Measurements from ENCODE around the gene SPNS3. TPM values are rescaled to one million over a fixed set of nuclear protein-coding genes. Genes with fewer than 3 reads are reported as not detected.

Gene SPNS3
- total and polyA plus RNA-seq, 3 donors from 2014 or later = 0.39 to 1.4 (median 0.75) TPM

DNA sequence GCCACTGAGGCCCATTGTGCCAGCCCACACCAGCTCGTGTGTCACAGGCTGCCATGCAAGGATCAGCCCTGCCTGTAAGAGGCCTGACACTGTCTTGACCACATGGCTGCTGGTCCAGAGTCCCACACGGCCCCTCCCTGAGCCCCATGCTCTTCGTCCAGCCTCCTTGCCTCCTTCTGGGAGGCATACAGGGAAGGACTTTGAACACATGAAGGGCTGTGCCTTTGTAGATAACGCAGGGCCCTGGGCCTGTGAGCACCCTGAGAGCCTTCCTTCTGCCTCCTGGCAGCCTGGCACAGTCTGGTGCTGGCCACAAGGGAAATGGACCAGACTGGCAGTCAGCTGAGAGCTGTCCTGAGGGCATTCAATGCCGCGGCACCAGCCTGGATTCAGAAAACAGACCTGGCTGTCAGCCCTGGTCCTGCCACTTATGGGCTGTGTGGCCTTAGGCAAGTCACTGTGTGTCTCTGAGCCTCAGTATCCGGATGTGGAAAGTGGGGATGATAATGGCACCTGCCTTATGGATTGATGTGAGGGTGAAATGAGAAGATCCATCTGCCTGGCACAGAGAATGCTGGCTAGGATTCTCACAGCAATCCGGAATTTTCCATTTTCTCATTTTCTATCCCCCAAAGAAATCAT, 45.7 kb downstream of the SPNS3 start:
- intact Hi-C loops (cut with DNase I; ENCODE audit: low total_unique reads) = no loop called here
- no peaks in the 10 kb centered on the region for H3K4me1 ChIP-seq
- no peak for DNase-seq
- TF ChIP-seq, protein P1, sequence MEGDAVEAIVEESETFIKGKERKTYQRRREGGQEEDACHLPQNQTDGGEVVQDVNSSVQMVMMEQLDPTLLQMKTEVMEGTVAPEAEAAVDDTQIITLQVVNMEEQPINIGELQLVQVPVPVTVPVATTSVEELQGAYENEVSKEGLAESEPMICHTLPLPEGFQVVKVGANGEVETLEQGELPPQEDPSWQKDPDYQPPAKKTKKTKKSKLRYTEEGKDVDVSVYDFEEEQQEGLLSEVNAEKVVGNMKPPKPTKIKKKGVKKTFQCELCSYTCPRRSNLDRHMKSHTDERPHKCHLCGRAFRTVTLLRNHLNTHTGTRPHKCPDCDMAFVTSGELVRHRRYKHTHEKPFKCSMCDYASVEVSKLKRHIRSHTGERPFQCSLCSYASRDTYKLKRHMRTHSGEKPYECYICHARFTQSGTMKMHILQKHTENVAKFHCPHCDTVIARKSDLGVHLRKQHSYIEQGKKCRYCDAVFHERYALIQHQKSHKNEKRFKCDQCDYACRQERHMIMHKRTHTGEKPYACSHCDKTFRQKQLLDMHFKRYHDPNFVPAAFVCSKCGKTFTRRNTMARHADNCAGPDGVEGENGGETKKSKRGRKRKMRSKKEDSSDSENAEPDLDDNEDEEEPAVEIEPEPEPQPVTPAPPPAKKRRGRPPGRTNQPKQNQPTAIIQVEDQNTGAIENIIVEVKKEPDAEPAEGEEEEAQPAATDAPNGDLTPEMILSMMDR (IDR thresholded peaks at IDR 0.05) = no peak
- no peaks in the 10 kb centered on the region for H3K9me3 ChIP-seq
- no peak overlapping the region for H3K27ac ChIP-seq
- 85% methylated on average over 3 to 8 of the region's 8 CpGs for WGBS, 2 donors
- no peak overlapping the region for H3K4me3 ChIP-seq
- H3K36me3 ChIP-seq (ENCODE audit: low read depth, missing control alignments) = no peaks in the 10 kb centered on the region
- no peaks in the 10 kb centered on the region for H3K27me3 ChIP-seq

DNA sequence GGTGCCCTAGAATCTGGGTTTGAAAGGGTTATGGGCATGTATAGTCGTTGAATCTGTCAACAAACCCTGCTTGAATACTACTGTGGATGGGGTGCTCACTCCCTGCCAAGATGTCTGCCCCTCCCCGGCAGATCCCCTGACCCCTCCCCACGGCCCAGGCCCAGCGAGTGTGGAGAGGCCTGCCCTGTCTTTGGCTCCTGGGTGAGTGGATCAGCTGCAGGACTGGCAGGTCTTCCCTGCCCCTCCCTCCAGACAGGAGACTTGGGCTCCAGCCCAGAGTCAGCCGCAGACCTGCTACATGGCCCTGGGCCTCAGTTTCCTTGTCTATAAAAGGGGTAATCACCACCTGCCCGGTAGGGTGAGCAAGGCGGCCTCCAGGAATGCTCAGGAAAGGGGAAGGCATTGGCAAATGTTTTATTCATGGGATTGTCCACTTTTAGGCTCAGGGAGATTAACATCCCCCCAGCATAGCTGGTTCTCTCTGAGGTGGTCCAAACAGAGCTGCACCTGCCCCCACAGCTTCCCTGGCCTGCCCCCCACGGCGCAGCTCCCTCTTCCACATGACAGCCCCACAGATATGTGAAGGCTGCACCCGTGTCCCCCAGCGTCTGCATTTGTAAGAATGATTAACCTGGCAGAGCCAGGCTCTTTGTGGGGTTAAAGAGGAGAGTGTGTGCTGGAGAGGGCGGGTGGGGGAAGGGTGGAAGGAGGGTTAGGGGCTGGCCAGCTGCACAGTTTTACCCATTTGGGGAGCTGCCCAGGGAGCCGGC, 46.4 kb downstream of the SPNS3 start:
- intact Hi-C loops (cut with DNase I; ENCODE audit: low total_unique reads) = no loop called here
- Histone ChIP-seq H3K4me1 (no peaks in the 10 kb centered on the region), H3K4me3 (no peak overlapping the region), H3K27me3 (no peaks in the 10 kb centered on the region), H3K9me3 (no peaks in the 10 kb centered on the region), H3K27ac (no peak overlapping the region), H3K36me3 (ENCODE audit: low read depth, missing control alignments) (no peaks in the 10 kb centered on the region)
- 81% methylated on average over 9 to 13 of the region's 13 CpGs for WGBS, 2 donors
- DNase-seq = no peak
- TF ChIP-seq, protein P1 (IDR thresholded peaks at IDR 0.05) = no peak
- TF ChIP-seq POLR2A (IDR thresholded peaks at IDR 0.05) = no peak

DNA sequence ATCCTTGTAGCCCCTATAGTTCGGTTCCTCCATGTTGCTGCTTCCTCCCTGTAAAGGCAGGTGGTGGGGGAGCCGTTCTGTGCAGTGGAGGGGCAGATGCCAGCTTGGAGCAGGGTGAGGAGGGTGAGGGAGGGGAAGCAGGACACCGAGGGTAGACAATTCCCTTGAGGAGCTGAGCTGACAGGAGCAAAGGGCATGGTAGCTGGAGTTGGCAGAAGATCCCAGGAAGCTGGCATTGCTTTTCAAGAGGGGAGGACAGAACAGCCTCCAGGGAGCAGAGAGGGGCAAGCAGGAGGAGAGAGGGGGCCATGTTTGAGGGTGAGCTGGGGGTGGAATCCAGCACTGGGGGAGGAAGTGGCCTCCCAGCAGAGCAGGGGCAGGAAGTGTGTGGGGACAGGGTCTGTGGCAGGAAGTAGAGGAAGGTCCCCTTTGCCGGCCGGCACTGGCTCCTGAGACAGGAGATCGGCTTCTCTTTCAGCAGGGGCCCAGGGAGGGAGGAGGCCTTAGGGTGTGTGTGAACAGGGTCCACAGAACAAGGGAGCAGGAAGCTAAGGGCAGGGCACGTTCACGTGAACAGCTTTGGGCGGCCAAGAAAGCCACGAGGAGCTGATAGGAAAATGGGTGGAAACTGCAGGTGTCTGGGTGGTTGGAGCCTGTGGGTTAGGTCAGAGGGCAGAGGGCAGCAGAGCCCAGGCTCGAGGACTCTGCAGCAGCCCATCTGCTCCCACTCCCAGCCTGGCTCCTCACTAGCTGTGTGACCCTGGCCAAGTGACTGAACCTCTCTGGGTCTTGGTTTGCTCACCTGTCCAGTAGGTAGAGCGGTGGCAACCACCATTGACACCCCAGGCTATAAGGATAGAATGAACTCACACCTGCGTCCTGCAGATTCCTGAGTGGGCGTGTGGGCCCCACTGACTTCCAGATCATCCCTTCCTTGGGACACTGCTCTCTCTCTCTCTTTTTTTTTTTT, 47.5 kb downstream of the SPNS3 start:
- intact Hi-C loops (cut with DNase I; ENCODE audit: low total_unique reads) = no loop called here
- no peak for TF ChIP-seq POLR2A (IDR thresholded peaks at IDR 0.05)
- TF ChIP-seq, protein P1 (IDR thresholded peaks at IDR 0.05) = no peak

DNA sequence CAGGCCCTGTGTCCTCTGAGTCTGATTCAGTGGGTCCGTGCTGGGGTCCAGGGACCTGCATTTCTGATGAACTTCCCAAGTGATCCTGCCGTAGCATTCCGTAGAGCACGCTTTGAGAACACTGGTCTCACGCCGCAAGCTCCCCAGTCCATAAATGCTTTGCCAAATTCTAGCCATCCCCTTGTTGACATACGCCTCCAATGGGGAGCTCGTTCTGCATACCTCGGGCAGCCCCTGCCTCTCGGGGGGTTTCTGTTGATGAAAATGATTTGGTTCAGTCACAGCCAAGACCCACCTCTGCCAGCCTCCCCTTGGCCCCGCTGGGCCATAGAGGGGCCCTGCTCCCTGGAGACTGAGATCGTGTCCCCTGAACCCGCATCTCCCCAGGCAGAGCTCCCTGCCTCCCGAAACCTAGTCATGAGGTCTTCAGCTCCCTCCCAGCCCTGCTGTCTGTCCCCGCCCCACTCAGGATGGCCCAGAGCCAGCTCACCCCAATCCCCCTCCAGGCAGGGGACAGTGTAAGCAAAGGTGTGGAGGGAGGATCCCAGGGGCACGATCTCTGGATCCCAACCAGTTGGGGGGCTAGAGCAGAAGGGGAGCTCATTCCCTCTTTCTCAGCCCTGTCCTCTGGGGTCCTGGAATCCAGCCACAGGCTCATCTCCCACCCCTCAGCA, 48.7 kb downstream of the SPNS3 start:
- Histone ChIP-seq H3K27ac (no peak overlapping the region), H3K4me1 (no peaks in the 10 kb centered on the region), H3K9me3 (no peaks in the 10 kb centered on the region), H3K27me3 (no peaks in the 10 kb centered on the region), H3K36me3 (ENCODE audit: low read depth, missing control alignments) (no peaks in the 10 kb centered on the region), H3K4me3 (no peak overlapping the region)
- 90% methylated on average over 11 to 16 of the region's 16 CpGs for WGBS, 2 donors
- TF ChIP-seq POLR2A (IDR thresholded peaks at IDR 0.05) = no peak
- TF ChIP-seq, protein P1 (IDR thresholded peaks at IDR 0.05) = no peak
- no peak for DNase-seq
- intact Hi-C loops (cut with DNase I; ENCODE audit: low total_unique reads) = no loop called here

More for the DNA sequence above, 47.5 kb downstream of the SPNS3 start:
- 59 to 68% methylated on average over 12 to 14 of the region's 14 CpGs for WGBS, 2 donors
- Histone ChIP-seq H3K4me1 (no peaks in the 10 kb centered on the region), H3K27ac (no peak overlapping the region), H3K36me3 (ENCODE audit: low read depth, missing control alignments) (no peaks in the 10 kb centered on the region), H3K27me3 (no peaks in the 10 kb centered on the region), H3K9me3 (no peaks in the 10 kb centered on the region), H3K4me3 (no peak overlapping the region)
- no peak for DNase-seq
